Measurements from ENCODE around the gene TAB3. TPM values are rescaled to one million over a fixed set of nuclear protein-coding genes. Genes with fewer than 3 reads are reported as not detected.

TAB3 gene
- total and polyA plus RNA-seq, 9 of the 15 experiments (the other 6 are each of a cell fraction or from before 2014, with no cell fraction given), result 2.4 to 31.1 (median 15.5) TPM

DNA sequence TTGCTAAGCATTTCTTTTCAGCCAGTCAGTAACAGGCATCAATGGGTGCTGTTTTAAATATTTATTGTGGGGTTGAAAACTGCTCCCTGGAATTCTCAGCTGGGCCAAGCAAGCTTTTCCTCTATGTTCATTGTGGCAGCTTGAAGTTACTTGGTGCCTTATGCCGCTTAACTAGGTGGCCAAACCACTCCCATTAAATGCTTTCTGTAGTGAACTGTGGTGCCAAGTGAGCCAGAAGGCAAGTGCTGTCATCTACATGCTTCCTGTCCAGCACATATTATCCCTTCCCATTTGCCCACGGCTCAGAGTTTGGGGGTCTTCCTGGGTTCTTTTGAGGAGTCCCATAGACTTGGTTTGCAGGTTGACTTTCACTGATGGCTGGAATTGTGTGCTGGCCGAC lies 64.8 kb downstream of the TAB3 start (continued):
- TF ChIP-seq, protein P1, sequence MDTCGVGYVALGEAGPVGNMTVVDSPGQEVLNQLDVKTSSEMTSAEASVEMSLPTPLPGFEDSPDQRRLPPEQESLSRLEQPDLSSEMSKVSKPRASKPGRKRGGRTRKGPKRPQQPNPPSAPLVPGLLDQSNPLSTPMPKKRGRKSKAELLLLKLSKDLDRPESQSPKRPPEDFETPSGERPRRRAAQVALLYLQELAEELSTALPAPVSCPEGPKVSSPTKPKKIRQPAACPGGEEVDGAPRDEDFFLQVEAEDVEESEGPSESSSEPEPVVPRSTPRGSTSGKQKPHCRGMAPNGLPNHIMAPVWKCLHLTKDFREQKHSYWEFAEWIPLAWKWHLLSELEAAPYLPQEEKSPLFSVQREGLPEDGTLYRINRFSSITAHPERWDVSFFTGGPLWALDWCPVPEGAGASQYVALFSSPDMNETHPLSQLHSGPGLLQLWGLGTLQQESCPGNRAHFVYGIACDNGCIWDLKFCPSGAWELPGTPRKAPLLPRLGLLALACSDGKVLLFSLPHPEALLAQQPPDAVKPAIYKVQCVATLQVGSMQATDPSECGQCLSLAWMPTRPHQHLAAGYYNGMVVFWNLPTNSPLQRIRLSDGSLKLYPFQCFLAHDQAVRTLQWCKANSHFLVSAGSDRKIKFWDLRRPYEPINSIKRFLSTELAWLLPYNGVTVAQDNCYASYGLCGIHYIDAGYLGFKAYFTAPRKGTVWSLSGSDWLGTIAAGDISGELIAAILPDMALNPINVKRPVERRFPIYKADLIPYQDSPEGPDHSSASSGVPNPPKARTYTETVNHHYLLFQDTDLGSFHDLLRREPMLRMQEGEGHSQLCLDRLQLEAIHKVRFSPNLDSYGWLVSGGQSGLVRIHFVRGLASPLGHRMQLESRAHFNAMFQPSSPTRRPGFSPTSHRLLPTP (IDR thresholded peaks at IDR 0.05; ENCODE audit: borderline replicate concordance, extremely low read depth, insufficient read length), result no peak
- TF ChIP-seq RBM22 (IDR thresholded peaks at IDR 0.05; ENCODE audit: low read depth, low read length, poor library complexity, severe bottlenecking) (no peak), KDM1A (IDR thresholded peaks at IDR 0.05) (no peak), MECOM (CRISPR knock-in tag; IDR thresholded peaks at IDR 0.05) (no peak), SPI1 (IDR thresholded peaks at IDR 0.05; ENCODE audit: borderline replicate concordance, low read depth, low read length) (no peak), ZNF24 (IDR thresholded peaks at IDR 0.05) (no peak), MXD1 (CRISPR knock-in tag; IDR thresholded peaks at IDR 0.05; ENCODE audit: borderline replicate concordance, poor library complexity, severe bottlenecking) (no peak), HNRNPK (IDR thresholded peaks at IDR 0.05; ENCODE audit: low read depth, low read length, poor library complexity, severe bottlenecking) (no peak), ZHX1 (conservative IDR thresholded peaks at IDR 0.05; ENCODE audit: low read length) (no peak), SIN3A (IDR thresholded peaks at IDR 0.05; ENCODE audit: borderline replicate concordance in 2 of 2, control insufficient read depth in 1 of 2, low read depth in 2 of 2, low read length in 2 of 2) (no peak)
- TF ChIP-seq, protein P2, sequence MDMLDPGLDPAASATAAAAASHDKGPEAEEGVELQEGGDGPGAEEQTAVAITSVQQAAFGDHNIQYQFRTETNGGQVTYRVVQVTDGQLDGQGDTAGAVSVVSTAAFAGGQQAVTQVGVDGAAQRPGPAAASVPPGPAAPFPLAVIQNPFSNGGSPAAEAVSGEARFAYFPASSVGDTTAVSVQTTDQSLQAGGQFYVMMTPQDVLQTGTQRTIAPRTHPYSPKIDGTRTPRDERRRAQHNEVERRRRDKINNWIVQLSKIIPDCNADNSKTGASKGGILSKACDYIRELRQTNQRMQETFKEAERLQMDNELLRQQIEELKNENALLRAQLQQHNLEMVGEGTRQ (CRISPR knock-in tag; IDR thresholded peaks at IDR 0.05), result no peak
- TF ChIP-seq, protein P3, sequence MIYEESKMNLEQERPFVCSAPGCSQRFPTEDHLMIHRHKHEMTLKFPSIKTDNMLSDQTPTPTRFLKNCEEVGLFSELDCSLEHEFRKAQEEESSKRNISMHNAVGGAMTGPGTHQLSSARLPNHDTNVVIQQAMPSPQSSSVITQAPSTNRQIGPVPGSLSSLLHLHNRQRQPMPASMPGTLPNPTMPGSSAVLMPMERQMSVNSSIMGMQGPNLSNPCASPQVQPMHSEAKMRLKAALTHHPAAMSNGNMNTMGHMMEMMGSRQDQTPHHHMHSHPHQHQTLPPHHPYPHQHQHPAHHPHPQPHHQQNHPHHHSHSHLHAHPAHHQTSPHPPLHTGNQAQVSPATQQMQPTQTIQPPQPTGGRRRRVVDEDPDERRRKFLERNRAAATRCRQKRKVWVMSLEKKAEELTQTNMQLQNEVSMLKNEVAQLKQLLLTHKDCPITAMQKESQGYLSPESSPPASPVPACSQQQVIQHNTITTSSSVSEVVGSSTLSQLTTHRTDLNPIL (CRISPR knock-in tag; IDR thresholded peaks at IDR 0.05), result no peak
